Measurements from ENCODE around the gene ARHGAP25.
A peak's percentile ranks its signal among the peaks of the same experiment; 100 is the strongest.

ARHGAP25 gene

DNA sequence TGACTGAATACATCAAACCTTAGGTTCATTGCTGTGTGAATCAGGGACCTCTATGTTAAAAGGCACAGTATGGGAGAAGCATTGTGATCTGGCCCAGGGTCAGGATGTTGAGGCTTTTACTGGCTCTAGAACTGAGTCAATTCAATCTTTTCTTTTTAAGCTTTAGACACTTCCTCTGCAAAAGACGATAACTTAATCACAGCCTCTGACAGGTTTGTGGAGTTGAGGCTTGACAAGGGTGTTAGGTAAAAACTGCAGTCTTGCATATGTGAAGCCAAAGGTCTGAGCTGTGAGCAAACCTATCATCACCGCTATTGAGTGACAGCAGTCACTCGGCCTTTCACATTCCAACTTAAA lies 17.3 kb upstream of the ARHGAP25 start:
- peak; percentile 74 for DNase-seq (ENCODE audit: low read depth)
- H3K4me3 ChIP-seq (ENCODE audit: low read depth, low read length): no peak overlapping the region
- TF ChIP-seq, protein P1, sequence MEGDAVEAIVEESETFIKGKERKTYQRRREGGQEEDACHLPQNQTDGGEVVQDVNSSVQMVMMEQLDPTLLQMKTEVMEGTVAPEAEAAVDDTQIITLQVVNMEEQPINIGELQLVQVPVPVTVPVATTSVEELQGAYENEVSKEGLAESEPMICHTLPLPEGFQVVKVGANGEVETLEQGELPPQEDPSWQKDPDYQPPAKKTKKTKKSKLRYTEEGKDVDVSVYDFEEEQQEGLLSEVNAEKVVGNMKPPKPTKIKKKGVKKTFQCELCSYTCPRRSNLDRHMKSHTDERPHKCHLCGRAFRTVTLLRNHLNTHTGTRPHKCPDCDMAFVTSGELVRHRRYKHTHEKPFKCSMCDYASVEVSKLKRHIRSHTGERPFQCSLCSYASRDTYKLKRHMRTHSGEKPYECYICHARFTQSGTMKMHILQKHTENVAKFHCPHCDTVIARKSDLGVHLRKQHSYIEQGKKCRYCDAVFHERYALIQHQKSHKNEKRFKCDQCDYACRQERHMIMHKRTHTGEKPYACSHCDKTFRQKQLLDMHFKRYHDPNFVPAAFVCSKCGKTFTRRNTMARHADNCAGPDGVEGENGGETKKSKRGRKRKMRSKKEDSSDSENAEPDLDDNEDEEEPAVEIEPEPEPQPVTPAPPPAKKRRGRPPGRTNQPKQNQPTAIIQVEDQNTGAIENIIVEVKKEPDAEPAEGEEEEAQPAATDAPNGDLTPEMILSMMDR (IDR thresholded peaks at IDR 0.05; ENCODE audit: insufficient read depth, low read depth, low read length, missing control alignments): no peak

DNA sequence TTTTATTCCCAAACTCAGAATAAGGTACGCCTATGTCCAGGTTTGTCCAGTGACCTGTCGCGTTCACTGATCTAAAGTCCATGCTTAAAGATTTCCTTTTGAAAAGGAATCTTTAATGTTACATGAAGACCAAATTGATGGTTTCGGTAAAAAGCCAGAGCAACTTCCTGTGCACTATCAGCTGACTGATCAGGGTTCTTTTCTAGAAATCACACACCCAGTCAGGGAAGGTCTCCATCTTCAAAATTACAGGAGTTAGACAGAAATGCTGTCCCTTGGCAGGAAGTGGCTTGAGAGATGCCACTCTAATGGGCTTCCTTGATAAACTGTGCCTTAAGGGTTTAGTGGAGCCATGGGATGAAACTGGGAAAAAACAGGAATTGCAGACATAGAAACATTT lies 14.7 kb upstream of the ARHGAP25 start:
- no peak overlapping the region for H3K4me3 ChIP-seq (ENCODE audit: low read depth, low read length)
- TF ChIP-seq, protein P1 (IDR thresholded peaks at IDR 0.05; ENCODE audit: insufficient read depth, low read depth, low read length, missing control alignments): no peak
- DNase-seq (ENCODE audit: low read depth): no peak

DNA sequence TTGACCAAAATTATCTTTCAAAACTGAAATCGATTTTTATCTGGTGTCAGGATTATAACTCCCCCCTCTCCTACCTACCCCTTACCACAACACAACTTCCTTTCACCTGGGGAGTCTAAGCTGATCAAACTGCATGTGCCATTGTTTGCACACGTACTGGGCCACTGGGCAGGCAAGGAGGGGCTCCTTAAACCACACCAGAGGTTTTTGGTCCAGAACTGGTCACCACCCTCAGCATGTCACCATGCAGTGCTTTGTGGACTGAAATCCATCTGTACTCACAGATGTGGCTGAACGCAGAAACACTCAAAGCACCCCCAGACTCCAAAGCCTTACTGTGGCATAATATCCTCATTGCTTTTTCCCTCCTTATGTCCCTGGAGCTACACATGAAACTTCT lies 13.9 kb upstream of the ARHGAP25 start:
- no peak for DNase-seq (ENCODE audit: low read depth)
- H3K4me3 ChIP-seq (ENCODE audit: low read depth, low read length): no peak overlapping the region
- TF ChIP-seq, protein P1 (IDR thresholded peaks at IDR 0.05; ENCODE audit: insufficient read depth, low read depth, low read length, missing control alignments): no peak

DNA sequence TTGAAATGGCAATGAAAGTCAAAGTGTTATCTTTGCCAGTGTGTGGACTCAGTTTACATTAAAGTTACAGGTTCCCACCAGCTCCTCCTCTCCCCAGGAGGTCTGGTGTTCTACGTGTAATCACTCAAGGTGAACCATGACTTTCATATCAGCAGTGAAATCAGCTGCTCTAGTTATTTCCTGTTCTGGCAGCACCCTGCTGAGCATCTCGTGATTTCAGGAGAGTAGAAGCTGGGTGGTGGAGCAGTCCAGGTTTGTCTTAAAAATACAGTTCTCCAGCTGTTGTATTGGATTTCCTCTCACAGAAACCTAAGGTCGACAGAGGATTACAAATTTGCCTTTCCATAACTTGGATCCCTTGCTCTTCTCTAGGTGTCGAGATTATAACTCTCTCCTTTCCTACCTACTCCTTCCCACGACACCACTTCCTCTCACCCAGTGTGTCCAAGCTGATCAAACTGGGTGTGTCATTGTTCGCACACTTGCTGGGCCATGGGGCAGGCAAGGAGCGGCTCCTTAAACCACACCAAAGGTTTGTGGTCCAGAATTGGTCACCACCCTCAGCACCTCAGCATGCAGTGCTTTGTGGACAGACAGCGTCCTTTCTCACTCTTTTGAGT lies 13.0 kb upstream of the ARHGAP25 start:
- no peak overlapping the region for H3K4me3 ChIP-seq (ENCODE audit: low read depth, low read length)
- TF ChIP-seq, protein P1 (IDR thresholded peaks at IDR 0.05; ENCODE audit: insufficient read depth, low read depth, low read length, missing control alignments): no peak
- DNase-seq (ENCODE audit: low read depth): peak; percentile 71

DNA sequence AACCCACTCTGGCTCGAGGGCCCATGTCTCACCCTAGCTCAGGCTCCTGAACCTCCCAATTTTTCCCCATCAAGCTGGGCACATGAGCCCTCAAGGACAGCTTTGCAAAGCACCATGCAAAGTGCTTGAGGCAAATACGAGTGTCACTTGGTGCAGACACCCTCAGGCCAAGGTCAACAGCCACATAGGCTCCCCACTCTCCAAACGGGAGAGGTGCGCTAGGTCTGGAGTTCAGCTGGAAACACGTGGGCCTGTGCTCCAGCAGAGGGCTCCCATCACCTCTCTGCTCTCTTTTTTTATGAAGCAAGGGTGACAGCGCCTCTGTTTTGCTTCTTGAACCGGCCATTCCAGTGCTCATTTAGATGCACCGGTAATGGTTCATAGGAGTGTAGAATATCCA lies 11.9 kb upstream of the ARHGAP25 start:
- TF ChIP-seq, protein P1 (IDR thresholded peaks at IDR 0.05; ENCODE audit: insufficient read depth, low read depth, low read length, missing control alignments): no peak

DNA sequence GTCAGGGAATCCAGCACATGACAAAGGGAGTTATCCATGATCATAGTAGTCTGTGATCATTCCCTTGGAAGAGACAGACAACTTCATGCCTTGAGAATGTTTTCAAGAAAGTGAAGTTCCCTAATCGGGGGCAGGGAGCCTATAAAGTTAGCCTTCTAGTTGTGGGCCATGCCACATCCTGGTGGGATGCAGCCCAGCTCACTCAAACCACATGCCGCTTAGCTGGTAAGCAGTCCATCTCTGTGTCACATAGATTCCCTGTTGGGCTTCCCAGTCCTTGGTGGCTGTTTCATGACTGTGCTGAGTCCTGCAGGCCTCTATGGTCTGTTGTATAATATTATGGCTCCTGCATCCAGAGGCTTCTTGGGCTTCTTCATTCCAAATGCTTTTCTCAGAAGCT lies 11.4 kb upstream of the ARHGAP25 start:
- TF ChIP-seq, protein P1 (IDR thresholded peaks at IDR 0.05; ENCODE audit: insufficient read depth, low read depth, low read length, missing control alignments): no peak
- no peak for DNase-seq (ENCODE audit: low read depth)
- no peak overlapping the region for H3K4me3 ChIP-seq (ENCODE audit: low read depth, low read length)

More for the DNA sequence above, 11.9 kb upstream of the ARHGAP25 start:
- no peak for DNase-seq (ENCODE audit: low read depth)
- H3K4me3 ChIP-seq (ENCODE audit: low read depth, low read length): no peak overlapping the region

DNA sequence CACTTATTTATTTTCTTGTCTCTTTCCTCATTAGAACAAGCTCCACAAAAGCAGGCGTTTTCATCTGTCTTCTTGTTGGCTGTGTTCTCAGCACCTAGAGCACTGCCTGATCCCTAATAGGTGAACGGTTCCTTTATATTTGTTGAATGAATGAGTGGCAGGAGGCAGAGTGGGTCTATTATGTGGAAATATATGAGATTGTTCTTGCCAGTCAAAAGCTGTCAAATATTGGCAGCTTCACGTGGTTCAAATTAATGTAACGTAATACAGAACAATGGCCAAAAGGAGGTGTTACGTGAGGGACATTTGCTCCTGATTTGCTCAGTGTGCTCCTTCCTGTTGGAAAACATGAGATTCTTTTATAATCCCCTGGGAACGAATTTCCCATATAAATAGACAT lies 8.5 kb upstream of the ARHGAP25 start:
- no peak overlapping the region for H3K4me3 ChIP-seq (ENCODE audit: low read depth, low read length)
- TF ChIP-seq, protein P1 (IDR thresholded peaks at IDR 0.05; ENCODE audit: insufficient read depth, low read depth, low read length, missing control alignments): no peak
- no peak for DNase-seq (ENCODE audit: low read depth)

All from GM12865 (cell line).